HG03521 (cell line): ENCODE results near the gene JPH3.

Experiments
- ATAC-seq: cut with Tn5 transposase; IDR thresholded peaks from one replicate; pipeline ENCODE4 v1.9.1; 2021; ENCODE audit warnings: mild to moderate bottlenecking, moderate library complexity; ENCODE audit not compliant: unreplicated experiment

Gene JPH3

GRCh38 chr16:87648698-87649487, 46.6 kb downstream of the JPH3 start:
- ATAC-seq = no peak

GRCh38 chr16:87652386-87652785, 50.1 kb downstream of the JPH3 start:
- ATAC-seq = no peak

DNA sequence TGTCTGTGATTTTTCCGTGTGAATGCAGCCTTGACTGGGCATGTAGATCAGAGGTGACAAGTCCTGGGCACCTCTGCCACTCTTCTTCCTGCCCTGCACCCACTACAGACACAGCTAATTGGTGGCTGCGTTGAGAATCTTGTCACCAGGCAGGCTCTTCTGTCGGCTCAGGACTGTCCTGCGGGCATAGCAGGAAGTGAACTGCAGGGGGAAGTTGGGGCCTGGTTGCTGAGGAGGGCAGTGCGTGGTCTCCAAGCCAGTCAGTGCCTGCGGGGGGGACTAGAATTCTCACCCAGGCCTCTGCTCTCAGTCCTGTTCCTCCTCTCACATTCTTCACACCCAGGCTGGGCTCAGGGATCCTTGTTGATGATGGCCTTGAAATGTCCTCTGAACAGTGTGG, 50.5 kb downstream of the JPH3 start:
- ATAC-seq = no peak

- ATAC-seq = no peak
Measured at GRCh38 chr16:87653234-87653633, 50.9 kb downstream of the JPH3 start.

DNA sequence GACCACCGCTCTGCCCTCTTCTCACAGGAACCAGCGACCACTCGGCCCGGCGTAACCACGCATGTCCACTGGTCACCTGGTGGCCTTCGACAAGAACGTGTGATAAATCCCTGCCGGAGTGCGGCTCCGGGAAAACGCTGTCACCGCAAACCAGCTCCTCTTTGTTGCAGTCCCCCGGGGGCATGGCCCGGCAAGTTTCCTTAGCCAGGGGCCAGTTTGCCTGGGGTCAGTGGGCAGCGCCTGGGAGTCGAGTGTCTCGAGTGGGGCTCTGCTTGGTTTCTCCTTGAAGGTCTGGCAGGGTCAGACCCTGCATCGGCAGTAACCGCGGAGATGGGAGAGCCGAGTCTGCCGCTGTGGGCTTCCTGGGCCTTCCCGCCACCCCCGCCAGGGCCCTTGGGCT, 52.5 kb downstream of the JPH3 start:
- no peak for ATAC-seq

DNA sequence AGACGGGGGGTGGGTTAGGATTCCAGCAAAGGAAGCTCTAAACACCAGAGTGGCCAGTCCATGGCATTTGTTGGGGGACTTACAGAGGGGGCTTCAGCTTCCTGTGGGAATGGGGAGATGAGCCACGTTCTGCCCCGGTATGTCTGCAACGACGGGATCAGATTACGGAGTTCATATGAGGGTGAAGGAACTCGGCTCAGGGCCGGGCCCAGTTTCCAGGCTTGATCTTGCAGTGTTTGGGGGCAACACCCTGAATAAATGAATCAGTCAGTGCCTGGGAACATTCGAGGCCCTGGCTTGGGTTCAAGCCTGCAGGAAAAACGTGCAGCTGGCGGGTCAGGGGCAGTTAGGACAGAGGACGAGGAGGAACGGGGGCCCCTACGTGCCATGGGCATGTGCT, 54.0 kb downstream of the JPH3 start:
- ATAC-seq = no peak

DNA sequence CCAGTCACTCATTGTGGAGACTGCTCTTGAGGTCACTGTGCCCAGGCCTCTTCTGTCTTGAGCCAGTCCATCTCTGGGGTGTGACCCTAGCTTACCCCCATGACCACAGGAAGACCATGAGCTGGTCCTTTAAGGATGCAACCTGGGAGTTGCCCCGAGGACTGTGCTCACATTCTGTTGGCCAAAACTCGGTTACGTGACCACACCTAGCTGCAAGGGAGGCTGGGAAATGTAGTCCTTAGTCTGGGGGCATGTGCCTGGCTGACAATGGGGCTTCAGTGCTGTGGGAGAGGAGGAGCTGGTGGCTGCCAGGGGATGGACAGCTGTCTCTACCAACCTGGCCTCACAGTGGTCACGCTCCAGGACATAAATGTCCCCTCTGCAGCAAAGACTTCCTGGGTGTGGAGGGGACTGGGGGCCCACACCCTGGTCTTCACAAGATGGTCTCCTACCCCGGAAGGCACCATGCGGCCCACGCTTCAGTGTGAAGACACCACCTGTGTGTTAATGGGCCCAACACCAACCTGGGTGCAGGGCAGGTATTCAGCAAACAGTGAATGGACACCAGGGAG, 55.4 kb downstream of the JPH3 start:
- no peak for ATAC-seq

DNA sequence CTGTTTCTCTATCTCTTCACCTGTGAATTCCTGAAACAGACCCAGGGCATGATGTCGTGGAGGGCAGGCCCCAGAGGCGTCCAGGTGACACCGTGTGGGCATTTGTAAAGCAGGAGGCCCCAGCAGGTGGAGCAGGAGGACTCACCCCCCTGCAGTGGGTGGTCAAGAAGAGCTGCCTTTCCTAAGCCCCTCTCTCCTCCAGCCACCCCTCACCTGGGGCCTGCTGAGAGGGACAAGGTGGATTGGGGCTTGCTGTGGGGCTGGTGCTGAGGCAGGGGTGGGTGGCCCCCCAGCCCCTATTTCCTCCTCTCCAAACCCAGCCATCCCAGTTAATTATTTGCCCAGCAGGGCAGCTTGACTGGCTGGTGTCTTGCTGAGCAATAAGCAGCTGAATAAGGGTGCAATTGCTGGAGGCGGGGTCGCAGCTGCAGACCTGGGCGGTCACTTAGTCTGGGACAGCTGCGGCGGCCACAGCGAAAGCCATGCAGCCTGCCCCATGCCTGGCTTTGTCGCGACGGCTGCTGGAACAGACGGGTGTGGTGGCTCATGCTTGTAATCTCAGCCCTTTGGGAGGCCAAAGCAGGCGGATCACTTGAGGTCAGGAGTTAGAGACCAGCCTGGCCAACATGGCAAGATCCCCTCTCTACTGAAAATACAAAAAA, 56.4 kb downstream of the JPH3 start:
- no peak for ATAC-seq

- no peak for ATAC-seq
Measured at GRCh38 chr16:87661561-87661960, 59.3 kb downstream of the JPH3 start.

DNA sequence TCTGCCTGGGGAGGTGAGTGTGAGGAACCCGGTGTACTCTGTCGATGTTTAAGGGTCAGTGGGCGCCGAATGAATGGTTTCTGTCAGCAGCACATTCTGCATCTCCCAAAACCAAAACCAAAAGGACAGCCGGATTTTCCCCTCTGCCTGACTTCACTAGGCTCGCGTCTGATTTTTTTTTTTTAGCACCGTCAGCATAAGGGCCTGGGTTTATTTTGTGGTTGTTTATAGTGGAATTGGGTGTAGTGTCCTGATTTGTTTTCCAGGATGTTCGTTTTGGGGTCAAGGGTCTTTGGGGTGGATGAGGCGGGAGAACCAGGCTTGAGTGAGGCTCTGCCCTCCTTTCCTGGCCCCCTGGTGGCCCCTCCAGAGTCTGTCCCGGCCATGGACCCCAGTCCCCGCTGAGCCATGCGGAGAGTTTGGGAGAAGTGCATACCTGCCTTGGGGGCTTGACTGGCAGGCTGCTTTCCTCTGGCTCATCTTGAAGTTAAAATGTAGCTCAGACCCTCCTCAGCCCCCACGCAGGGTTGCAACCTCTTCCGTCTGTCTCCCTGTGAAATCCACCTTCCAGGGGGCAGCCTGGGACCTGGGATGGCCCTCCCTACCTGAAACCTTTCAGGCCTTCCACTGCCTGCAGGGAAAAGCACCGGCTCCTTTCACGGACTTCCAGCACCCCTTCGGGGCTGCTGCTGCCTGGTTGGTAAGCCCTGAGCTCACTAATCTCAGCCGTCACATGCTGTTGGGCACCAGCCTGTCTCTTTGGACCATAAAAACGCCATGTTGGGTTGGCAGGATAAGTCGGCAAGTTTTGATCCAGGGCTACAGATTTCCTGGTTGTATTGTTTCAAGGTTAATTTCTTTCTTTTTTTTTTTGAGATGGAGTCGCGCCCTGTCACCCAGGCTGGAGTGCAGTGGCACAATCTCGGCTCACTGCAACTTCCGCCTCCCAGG, 60.2 kb downstream of the JPH3 start:
- no peak for ATAC-seq

- ATAC-seq = no peak
Measured at GRCh38 chr16:87664792-87665191, 62.5 kb downstream of the JPH3 start.

DNA sequence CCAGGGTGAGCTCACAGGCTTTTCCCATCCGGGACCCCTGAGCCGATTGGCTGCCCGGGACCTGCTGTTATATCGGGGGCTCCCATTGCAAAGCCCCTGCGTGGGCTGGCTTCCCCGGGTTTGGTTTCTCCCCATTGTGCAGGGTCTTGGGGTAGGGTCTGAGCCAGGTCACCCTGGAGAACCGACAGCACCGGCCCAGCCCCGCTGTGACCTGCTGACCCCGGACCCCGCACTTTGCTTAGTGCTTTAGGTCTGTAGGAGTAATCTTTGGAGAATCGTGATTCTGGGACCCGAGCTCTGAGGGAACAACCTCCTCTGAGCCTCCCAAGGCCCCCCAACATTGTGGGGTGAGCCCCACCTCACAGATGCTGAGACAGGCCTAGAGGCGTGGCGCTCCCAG, 62.9 kb downstream of the JPH3 start:
- no peak for ATAC-seq

- no peak for ATAC-seq
Measured at GRCh38 chr16:87666919-87667318, 64.6 kb downstream of the JPH3 start.

DNA sequence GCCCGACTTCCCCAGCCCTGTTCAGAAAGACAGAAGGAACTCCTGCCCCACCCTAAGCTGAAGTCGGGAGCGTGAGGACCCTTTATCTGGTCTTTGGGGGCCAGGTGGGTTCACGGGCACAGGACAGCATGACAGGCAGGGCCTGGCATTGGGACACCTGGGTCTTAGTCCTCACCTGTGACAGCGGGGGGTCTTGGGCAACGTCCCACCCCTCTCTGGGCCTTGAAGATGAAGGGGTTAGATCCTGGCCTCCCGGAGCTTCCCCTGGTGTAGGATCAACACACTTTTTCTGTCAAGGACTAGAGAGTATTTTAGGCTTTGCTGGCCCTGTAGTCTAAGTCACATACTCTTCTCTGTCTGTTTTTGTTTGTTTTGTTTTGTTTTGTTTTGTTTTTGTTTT, 65.1 kb downstream of the JPH3 start:
- ATAC-seq = no peak

- ATAC-seq = no peak
Measured at GRCh38 chr16:87667946-87668345, 65.6 kb downstream of the JPH3 start.

- ATAC-seq = no peak
Measured at GRCh38 chr16:87669672-87670071, 67.4 kb downstream of the JPH3 start.

GRCh38 chr16:87671221-87671620, 68.9 kb downstream of the JPH3 start:
- ATAC-seq = no peak

DNA sequence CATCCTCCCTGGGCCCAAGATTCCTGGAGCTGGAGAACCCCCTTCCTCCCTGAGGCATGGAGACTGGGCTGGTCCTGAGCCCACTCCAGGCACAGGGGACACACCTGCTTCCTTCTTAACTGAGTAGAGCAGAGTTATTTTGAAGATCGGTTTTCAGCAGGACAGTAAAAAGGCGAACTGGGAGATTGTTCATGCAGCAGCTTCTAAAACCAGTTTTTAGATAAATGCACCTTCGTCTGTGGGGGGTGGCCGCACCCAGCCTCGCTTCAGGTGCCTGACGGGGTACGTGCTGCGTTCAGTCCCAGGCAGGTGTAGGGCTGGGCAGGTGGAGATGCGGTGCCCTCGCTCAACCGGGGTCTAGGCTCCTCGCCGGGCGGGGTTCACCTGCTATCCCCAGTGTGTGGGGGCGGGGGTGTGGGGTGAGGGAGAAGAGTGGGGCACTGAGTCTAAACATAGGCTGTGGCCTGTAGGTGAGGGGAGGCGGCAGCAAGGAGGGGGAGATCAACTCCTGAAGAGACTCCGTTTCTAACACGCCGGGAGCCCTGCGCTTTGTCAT, 69.5 kb downstream of the JPH3 start:
- no peak for ATAC-seq

DNA sequence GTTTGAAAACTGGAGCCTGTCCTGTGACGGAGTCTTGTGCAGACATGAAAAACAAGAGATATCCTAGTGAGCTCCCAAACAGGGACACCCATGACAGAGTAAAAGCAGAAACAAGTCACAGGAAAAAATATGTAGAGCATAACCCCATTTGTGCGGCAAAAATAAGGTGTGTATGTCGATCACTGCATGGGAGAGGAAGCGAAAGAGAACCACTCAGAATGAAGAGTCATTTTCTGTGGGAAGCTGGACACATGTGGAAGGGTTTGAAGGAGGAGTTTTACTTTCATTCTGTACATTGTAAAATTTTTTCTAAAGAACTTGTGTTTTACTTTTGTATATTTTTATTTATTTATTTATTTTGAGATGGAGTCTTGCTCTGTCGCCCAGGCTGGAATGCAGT, 72.1 kb downstream of the JPH3 start:
- ATAC-seq = no peak

DNA sequence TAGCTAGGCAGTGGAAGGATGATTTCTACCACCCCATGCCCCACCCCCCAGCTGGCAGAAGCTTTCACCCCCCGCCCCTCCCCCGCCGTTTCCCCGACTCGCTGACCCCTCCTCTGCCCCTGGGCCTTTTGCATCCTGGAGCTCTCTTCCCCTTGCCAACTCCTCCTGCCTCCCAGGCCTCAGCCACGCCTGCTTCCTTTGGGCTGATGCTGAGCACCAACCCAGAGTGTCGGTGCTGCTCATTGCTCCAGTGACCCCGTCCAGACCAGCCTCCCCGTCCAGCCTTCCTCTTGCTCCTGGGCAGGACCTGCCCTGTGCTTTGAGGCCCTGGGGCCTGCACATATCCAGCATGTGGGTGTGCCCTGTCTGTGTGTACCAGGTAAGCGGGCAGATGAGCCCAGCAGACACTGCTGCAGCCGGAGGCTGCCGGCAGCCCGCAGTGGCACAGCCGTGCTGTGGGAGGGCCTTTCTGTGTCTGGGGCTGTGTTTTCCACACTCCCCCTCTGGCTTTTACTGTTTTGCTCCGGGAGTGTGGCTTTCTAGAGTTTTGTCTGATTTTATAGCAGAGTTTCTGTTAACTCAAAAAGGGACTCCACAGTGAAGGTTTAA, 72.9 kb downstream of the JPH3 start:
- ATAC-seq = no peak
